Measurements from ENCODE around the gene SFT2D3. TPM values are rescaled to one million over a fixed set of nuclear protein-coding genes. Genes with fewer than 3 reads are reported as not detected.

Gene SFT2D3
- total RNA-seq, 1 donor from 2014 or later: 2.9 TPM

GRCh38 chr2:127658641-127659407 is 42.5 kb upstream of the SFT2D3 start:
- TF ChIP-seq, protein P1, sequence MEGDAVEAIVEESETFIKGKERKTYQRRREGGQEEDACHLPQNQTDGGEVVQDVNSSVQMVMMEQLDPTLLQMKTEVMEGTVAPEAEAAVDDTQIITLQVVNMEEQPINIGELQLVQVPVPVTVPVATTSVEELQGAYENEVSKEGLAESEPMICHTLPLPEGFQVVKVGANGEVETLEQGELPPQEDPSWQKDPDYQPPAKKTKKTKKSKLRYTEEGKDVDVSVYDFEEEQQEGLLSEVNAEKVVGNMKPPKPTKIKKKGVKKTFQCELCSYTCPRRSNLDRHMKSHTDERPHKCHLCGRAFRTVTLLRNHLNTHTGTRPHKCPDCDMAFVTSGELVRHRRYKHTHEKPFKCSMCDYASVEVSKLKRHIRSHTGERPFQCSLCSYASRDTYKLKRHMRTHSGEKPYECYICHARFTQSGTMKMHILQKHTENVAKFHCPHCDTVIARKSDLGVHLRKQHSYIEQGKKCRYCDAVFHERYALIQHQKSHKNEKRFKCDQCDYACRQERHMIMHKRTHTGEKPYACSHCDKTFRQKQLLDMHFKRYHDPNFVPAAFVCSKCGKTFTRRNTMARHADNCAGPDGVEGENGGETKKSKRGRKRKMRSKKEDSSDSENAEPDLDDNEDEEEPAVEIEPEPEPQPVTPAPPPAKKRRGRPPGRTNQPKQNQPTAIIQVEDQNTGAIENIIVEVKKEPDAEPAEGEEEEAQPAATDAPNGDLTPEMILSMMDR (IDR thresholded peaks at IDR 0.05; ENCODE audit: borderline replicate concordance): no peak
- Histone ChIP-seq H3K36me3 (peaks cover 52% of the 10 kb centered on the region), H3K4me3 (peak overlapping the region; percentile 48), H3K27me3 (ENCODE audit: low read depth) (peaks cover 3% of the 10 kb centered on the region), H3K9me3 (replicated peaks) (no peaks in the 10 kb centered on the region), H3K4me1 (peaks cover 99% of the 10 kb centered on the region), H3K27ac (replicated peaks) (peak overlapping the region; percentile 99)
- peak; percentile 21 for DNase-seq
- intact Hi-C loops (cut with micrococcal nuclease): no loop called here

- H3K4me3 ChIP-seq: peak overlapping the region; percentile 48
- DNase-seq: peak; percentile 61
- intact Hi-C loops (cut with micrococcal nuclease): no loop called here
- H3K4me1 ChIP-seq: peaks cover 97% of the 10 kb centered on the region
- TF ChIP-seq, protein P1 (IDR thresholded peaks at IDR 0.05; ENCODE audit: borderline replicate concordance): no peak
- H3K9me3 ChIP-seq (replicated peaks): no peaks in the 10 kb centered on the region
- H3K27ac ChIP-seq (replicated peaks): peak overlapping the region; percentile 99
- H3K36me3 ChIP-seq: peaks cover 44% of the 10 kb centered on the region
- peaks cover 7% of the 10 kb centered on the region for H3K27me3 ChIP-seq (ENCODE audit: low read depth)
Measured at GRCh38 chr2:127659408-127660290, 41.6 kb upstream of the SFT2D3 start.

GRCh38 chr2:127660291-127660578 is 41.1 kb upstream of the SFT2D3 start:
- no peaks in the 10 kb centered on the region for H3K9me3 ChIP-seq (replicated peaks)
- peaks cover 97% of the 10 kb centered on the region for H3K4me1 ChIP-seq
- H3K4me3 ChIP-seq: peak overlapping the region; percentile 28
- TF ChIP-seq, protein P1 (IDR thresholded peaks at IDR 0.05; ENCODE audit: borderline replicate concordance): no peak
- peak overlapping the region; percentile 99 for H3K27ac ChIP-seq (replicated peaks)
- intact Hi-C loops (cut with micrococcal nuclease): no loop called here
- H3K27me3 ChIP-seq (ENCODE audit: low read depth): peaks cover 7% of the 10 kb centered on the region
- peaks cover 38% of the 10 kb centered on the region for H3K36me3 ChIP-seq
- DNase-seq: no peak

DNA sequence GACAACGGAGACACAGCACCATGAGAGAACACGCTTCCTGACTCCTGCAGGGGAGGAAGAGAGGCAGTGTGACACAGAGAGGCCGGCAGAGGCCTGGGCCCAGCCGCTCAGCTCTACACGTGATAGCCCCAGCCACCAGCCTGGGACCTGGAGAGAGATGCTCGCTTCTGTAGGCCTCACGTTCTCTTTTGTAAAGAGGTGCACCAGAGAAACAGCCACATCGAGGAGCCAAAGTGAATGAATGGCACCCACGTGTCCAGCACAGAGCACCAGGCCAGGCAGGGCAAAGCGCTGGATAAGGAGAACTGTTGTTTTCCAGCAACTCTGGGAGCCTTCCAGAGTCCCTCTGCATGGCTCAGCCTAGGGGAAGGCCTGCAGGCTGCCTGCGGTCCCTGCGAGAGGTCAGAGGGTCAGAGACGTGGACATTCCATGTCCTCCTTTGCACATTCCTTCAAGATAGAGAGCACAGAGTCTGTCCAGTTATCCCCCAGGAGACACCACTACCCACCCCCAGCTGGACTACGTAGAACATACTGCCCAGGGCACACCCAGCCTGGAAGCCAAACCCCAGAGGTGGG is 40.1 kb upstream of the SFT2D3 start:
- DNase-seq: no peak
- Histone ChIP-seq H3K4me3 (peak overlapping the region; percentile 28), H3K27me3 (ENCODE audit: low read depth) (peaks cover 7% of the 10 kb centered on the region), H3K9me3 (replicated peaks) (no peaks in the 10 kb centered on the region), H3K36me3 (peaks cover 34% of the 10 kb centered on the region), H3K27ac (replicated peaks) (peak overlapping the region; percentile 99), H3K4me1 (peaks cover 97% of the 10 kb centered on the region)
- TF ChIP-seq, protein P1 (IDR thresholded peaks at IDR 0.05; ENCODE audit: borderline replicate concordance): no peak
- intact Hi-C loops (cut with micrococcal nuclease): no loop called here

DNA sequence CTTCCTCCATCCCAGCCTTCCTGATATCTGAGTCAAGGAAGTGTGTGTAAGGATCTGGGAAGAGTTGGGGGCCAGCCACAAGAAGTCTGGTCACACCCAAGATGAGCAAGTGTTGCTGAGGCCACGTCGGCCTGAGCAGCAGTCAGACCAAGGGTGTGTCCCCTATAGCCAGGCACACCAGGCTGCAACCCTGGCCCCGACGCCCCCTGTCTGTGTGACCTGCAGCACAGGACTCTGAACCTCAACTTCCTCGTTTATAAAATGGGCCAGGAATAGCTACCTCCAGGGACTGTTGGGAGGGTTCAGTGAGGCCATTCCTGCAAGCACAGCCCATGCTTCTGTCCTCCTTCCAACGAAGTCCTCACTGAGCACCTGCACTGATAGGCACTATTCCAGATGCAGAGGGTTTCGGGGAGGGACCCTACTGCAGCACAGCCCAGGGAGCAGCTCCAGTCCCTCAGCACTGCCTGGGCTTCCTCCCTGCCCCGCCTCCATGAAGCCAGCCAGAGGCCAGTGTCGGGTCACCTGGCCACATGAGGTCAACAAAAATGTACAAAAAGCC is 39.3 kb upstream of the SFT2D3 start:
- no peak for DNase-seq
- peak overlapping the region; percentile 28 for H3K4me3 ChIP-seq
- TF ChIP-seq, protein P1 (IDR thresholded peaks at IDR 0.05; ENCODE audit: borderline replicate concordance): peak; percentile 49
- intact Hi-C loops (cut with micrococcal nuclease): no loop called here
- peaks cover 28% of the 10 kb centered on the region for H3K36me3 ChIP-seq
- peaks cover 7% of the 10 kb centered on the region for H3K27me3 ChIP-seq (ENCODE audit: low read depth)
- H3K4me1 ChIP-seq: peaks cover 97% of the 10 kb centered on the region
- peak overlapping the region; percentile 99 for H3K27ac ChIP-seq (replicated peaks)
- no peaks in the 10 kb centered on the region for H3K9me3 ChIP-seq (replicated peaks)
